ENCODE data around the gene PEX11G.

Gene PEX11G

GRCh38 chr19:7428651-7429113 lies 60.2 kb downstream of the PEX11G start:
- DNase-seq, result no peak

- no peak for DNase-seq
Observed at GRCh38 chr19:7427944-7428343, 60.9 kb downstream of the PEX11G start.

GRCh38 chr19:7426986-7427385 lies 61.8 kb downstream of the PEX11G start:
- DNase-seq, result no peak

Measured in hematopoietic multipotent progenitor cell treated with erythropoietin and hydrocortisone succinate and interleukin-3 and kit ligand, for 6 days (in vitro differentiated cells).